Measurements from ENCODE around the gene FSIP1. TPM values are rescaled to one million over a fixed set of nuclear protein-coding genes. Genes with fewer than 3 reads are reported as not detected.

FSIP1 gene
- total RNA-seq, 2 experiments from 2014 or later: 0.21 to 0.27 TPM

GRCh38 chr15:39627451-39628143, 155.0 kb downstream of the FSIP1 start:
- CTCF ChIA-PET: no interaction called here
- Mint-ChIP-seq H3K27me3 (ENCODE audit: low read depth) (peaks cover 5% of the 10 kb centered on the region), H3K4me3 (no peak overlapping the region), H3K27ac (no peak overlapping the region), H3K9me3 (peaks cover 4% of the 10 kb centered on the region), H3K4me1 (ENCODE audit: low read depth) (peaks cover 61% of the 10 kb centered on the region), H3K36me3 (ENCODE audit: low read depth) (no peaks in the 10 kb centered on the region)
- intact Hi-C loops (cut with micrococcal nuclease): loop anchor here (2.0 kb wide), 2 partner anchors 15 to 201 kb away; no protein-coding TSS in a partner anchor
- DNase-seq: no peak

GRCh38 chr15:39625856-39626255, 156.8 kb downstream of the FSIP1 start:
- CTCF ChIA-PET: no interaction called here
- intact Hi-C loops (cut with micrococcal nuclease): no loop called here
- Mint-ChIP-seq H3K27me3 (ENCODE audit: low read depth) (peaks cover 5% of the 10 kb centered on the region), H3K36me3 (ENCODE audit: low read depth) (no peaks in the 10 kb centered on the region), H3K9me3 (peaks cover 4% of the 10 kb centered on the region), H3K4me1 (ENCODE audit: low read depth) (peaks cover 56% of the 10 kb centered on the region), H3K4me3 (no peak overlapping the region), H3K27ac (no peak overlapping the region)
- no peak for DNase-seq

GRCh38 chr15:39625451-39625850, 157.2 kb downstream of the FSIP1 start:
- H3K4me1 Mint-ChIP-seq (ENCODE audit: low read depth): peaks cover 53% of the 10 kb centered on the region
- CTCF ChIA-PET: no interaction called here
- peaks cover 4% of the 10 kb centered on the region for H3K9me3 Mint-ChIP-seq
- peaks cover 5% of the 10 kb centered on the region for H3K27me3 Mint-ChIP-seq (ENCODE audit: low read depth)
- no peak overlapping the region for H3K27ac Mint-ChIP-seq
- intact Hi-C loops (cut with micrococcal nuclease): no loop called here
- DNase-seq: no peak
- H3K4me3 Mint-ChIP-seq: no peak overlapping the region
- no peaks in the 10 kb centered on the region for H3K36me3 Mint-ChIP-seq (ENCODE audit: low read depth)

- peak overlapping the region; percentile 76 for H3K27ac Mint-ChIP-seq
- peaks cover 47% of the 10 kb centered on the region for H3K4me1 Mint-ChIP-seq (ENCODE audit: low read depth)
- H3K9me3 Mint-ChIP-seq: peaks cover 7% of the 10 kb centered on the region
- intact Hi-C loops (cut with micrococcal nuclease): no loop called here
- H3K4me3 Mint-ChIP-seq: no peak overlapping the region
- peaks cover 7% of the 10 kb centered on the region for H3K27me3 Mint-ChIP-seq (ENCODE audit: low read depth)
- no peaks in the 10 kb centered on the region for H3K36me3 Mint-ChIP-seq (ENCODE audit: low read depth)
- peak; percentile 62 for DNase-seq
- CTCF ChIA-PET: no interaction called here
These were observed 157.8 kb downstream of the FSIP1 start for GRCh38 chr15:39624806-39625205.

- intact Hi-C loops (cut with micrococcal nuclease): loop anchor here (1.0 to 2.0 kb wide), 2 partner anchors 8 to 159 kb away; partner anchors contain the start of gene FSIP1
- peak; percentile 56 for DNase-seq
- peaks cover 7% of the 10 kb centered on the region for H3K27me3 Mint-ChIP-seq (ENCODE audit: low read depth)
These were observed 159.1 kb downstream of the FSIP1 start for GRCh38 chr15:39623529-39623931.

GRCh38 chr15:39622660-39623516, 159.8 kb downstream of the FSIP1 start:
- peaks cover 7% of the 10 kb centered on the region for H3K9me3 Mint-ChIP-seq
- H3K4me1 Mint-ChIP-seq (ENCODE audit: low read depth): peaks cover 34% of the 10 kb centered on the region
- no peak overlapping the region for H3K27ac Mint-ChIP-seq
- CTCF ChIA-PET: no interaction called here
- H3K4me3 Mint-ChIP-seq: no peak overlapping the region
- DNase-seq: no peak
- intact Hi-C loops (cut with micrococcal nuclease): loop anchor here (1.0 to 2.0 kb wide), 2 partner anchors 8 to 160 kb away; partner anchors contain the start of gene FSIP1
- peaks cover 7% of the 10 kb centered on the region for H3K27me3 Mint-ChIP-seq (ENCODE audit: low read depth)
- no peaks in the 10 kb centered on the region for H3K36me3 Mint-ChIP-seq (ENCODE audit: low read depth)

More at GRCh38 chr15:39623529-39623931, 159.1 kb downstream of the FSIP1 start:
- peaks cover 7% of the 10 kb centered on the region for H3K9me3 Mint-ChIP-seq
- peaks cover 34% of the 10 kb centered on the region for H3K4me1 Mint-ChIP-seq (ENCODE audit: low read depth)
- H3K27ac Mint-ChIP-seq: peak overlapping the region; percentile 6
- CTCF ChIA-PET: no interaction called here
- no peaks in the 10 kb centered on the region for H3K36me3 Mint-ChIP-seq (ENCODE audit: low read depth)
- H3K4me3 Mint-ChIP-seq: no peak overlapping the region

GRCh38 chr15:39621976-39622375, 160.7 kb downstream of the FSIP1 start:
- Mint-ChIP-seq H3K27ac (no peak overlapping the region), H3K27me3 (ENCODE audit: low read depth) (peaks cover 7% of the 10 kb centered on the region), H3K4me1 (ENCODE audit: low read depth) (peaks cover 34% of the 10 kb centered on the region), H3K4me3 (no peak overlapping the region), H3K36me3 (ENCODE audit: low read depth) (no peaks in the 10 kb centered on the region), H3K9me3 (peaks cover 7% of the 10 kb centered on the region)
- no peak for DNase-seq
- CTCF ChIA-PET: interaction anchor here (1.4 kb wide), 1 partner anchor 64 kb away, joined by 3 read pairs; no protein-coding TSS in a partner anchor
- intact Hi-C loops (cut with micrococcal nuclease): loop anchor here (2.0 kb wide), 1 partner anchor 161 kb away; the partner anchor contains the start of gene FSIP1

GRCh38 chr15:39621210-39621609, 161.4 kb downstream of the FSIP1 start:
- intact Hi-C loops (cut with micrococcal nuclease): no loop called here
- H3K27ac Mint-ChIP-seq: no peak overlapping the region
- H3K9me3 Mint-ChIP-seq: peaks cover 3% of the 10 kb centered on the region
- peaks cover 30% of the 10 kb centered on the region for H3K4me1 Mint-ChIP-seq (ENCODE audit: low read depth)
- peaks cover 7% of the 10 kb centered on the region for H3K27me3 Mint-ChIP-seq (ENCODE audit: low read depth)
- CTCF ChIA-PET: interaction anchor here (1.3 to 1.4 kb wide), 2 partner anchors 10 to 65 kb away, joined by 3 read pairs; no protein-coding TSS in a partner anchor
- H3K4me3 Mint-ChIP-seq: no peak overlapping the region
- no peaks in the 10 kb centered on the region for H3K36me3 Mint-ChIP-seq (ENCODE audit: low read depth)
- DNase-seq: no peak

GRCh38 chr15:39618063-39618823, 164.4 kb downstream of the FSIP1 start:
- Mint-ChIP-seq H3K4me1 (ENCODE audit: low read depth) (peaks cover 5% of the 10 kb centered on the region), H3K36me3 (ENCODE audit: low read depth) (no peaks in the 10 kb centered on the region), H3K27me3 (ENCODE audit: low read depth) (peaks cover 7% of the 10 kb centered on the region), H3K27ac (no peak overlapping the region), H3K4me3 (no peak overlapping the region), H3K9me3 (peaks cover 6% of the 10 kb centered on the region)
- CTCF ChIA-PET: no interaction called here
- intact Hi-C loops (cut with micrococcal nuclease): no loop called here
- no peak for DNase-seq

- intact Hi-C loops (cut with micrococcal nuclease): no loop called here
- DNase-seq: no peak
- Mint-ChIP-seq H3K36me3 (ENCODE audit: low read depth) (no peaks in the 10 kb centered on the region), H3K9me3 (peaks cover 6% of the 10 kb centered on the region), H3K4me1 (ENCODE audit: low read depth) (no peaks in the 10 kb centered on the region), H3K4me3 (no peak overlapping the region), H3K27me3 (ENCODE audit: low read depth) (peaks cover 4% of the 10 kb centered on the region), H3K27ac (no peak overlapping the region)
- CTCF ChIA-PET: no interaction called here
These were observed 165.7 kb downstream of the FSIP1 start for GRCh38 chr15:39616731-39617455.

- H3K4me3 Mint-ChIP-seq: no peak overlapping the region
- CTCF ChIA-PET: no interaction called here
- H3K36me3 Mint-ChIP-seq (ENCODE audit: low read depth): peaks cover 1% of the 10 kb centered on the region
- H3K27ac Mint-ChIP-seq: no peak overlapping the region
- no peaks in the 10 kb centered on the region for H3K4me1 Mint-ChIP-seq (ENCODE audit: low read depth)
- DNase-seq: no peak
- intact Hi-C loops (cut with micrococcal nuclease): no loop called here
- H3K9me3 Mint-ChIP-seq: peaks cover 5% of the 10 kb centered on the region
- H3K27me3 Mint-ChIP-seq (ENCODE audit: low read depth): peaks cover 3% of the 10 kb centered on the region
These were observed 168.8 kb downstream of the FSIP1 start for GRCh38 chr15:39613861-39614260.
